SW 1271 (cell line): ENCODE results near the gene YWHAG.
A peak's percentile ranks its signal among the peaks of the same experiment; 100 is the strongest.
"Not testable (repeated sequence)": the region's sequence is repeated elsewhere in the genome, so short reads cannot be mapped to it uniquely, and the experiment has no call there.

Experiments
- DNase-seq, 2 experiments: peaks; one replicate each; lab custom pipeline; 2025; lab: John Stamatoyannopoulos, UW

YWHAG gene

DNA sequence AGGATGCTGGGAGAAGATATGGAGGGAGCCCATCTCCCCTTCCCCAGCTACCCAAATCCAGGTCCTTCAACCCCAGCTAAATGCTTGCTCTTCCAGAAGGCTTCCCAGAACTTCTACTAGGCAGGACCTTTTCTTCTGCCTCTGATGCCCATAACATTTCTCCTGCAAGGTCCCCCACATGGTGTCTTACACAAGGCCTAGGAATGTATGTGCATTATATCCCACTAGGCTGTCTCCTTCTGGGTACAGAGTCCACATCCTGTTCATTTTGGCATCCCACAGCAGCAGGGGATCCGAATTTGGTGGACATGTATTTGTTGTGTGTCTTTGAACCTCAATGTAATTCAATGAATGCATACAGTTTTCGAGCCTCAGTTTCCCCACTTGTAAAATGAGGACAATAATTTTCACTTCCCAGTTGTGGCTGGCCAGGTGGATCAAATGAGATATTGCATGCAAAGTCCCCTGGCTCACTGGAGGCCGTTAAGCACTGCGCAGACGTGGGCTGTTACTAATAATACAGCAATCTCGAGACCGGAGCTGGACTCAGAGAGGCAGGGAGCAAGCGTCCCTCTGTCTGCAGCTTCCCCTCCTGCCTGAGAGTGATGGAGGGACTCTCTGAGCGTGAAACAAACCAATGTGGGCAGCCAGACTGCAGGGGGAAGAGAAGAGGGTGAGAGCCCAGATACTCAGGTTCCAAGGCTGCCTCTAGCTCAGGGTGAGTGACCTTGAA, 18.6 kb upstream of the YWHAG start:
- no peak for DNase-seq

DNA sequence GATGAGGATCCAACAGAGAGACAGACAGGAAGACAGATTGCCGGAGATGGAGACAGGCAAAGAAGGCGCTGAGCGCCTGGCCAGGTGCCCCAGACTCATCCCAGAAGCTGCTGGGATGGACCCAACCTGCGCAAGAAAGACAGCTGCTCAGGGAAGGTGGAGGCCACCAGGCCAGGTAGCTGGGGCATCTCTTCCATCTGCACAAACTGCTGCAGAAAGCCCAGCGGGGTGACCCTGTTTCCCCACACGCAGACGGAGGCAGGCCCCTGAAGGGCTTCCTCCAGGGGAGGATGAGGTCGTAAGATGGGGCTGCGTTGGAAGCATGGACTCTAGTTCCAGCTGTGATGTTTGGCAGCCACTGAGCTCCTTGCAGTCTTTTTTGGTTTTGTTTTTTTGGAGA, 16.5 kb upstream of the YWHAG start:
- no peak for DNase-seq

DNA sequence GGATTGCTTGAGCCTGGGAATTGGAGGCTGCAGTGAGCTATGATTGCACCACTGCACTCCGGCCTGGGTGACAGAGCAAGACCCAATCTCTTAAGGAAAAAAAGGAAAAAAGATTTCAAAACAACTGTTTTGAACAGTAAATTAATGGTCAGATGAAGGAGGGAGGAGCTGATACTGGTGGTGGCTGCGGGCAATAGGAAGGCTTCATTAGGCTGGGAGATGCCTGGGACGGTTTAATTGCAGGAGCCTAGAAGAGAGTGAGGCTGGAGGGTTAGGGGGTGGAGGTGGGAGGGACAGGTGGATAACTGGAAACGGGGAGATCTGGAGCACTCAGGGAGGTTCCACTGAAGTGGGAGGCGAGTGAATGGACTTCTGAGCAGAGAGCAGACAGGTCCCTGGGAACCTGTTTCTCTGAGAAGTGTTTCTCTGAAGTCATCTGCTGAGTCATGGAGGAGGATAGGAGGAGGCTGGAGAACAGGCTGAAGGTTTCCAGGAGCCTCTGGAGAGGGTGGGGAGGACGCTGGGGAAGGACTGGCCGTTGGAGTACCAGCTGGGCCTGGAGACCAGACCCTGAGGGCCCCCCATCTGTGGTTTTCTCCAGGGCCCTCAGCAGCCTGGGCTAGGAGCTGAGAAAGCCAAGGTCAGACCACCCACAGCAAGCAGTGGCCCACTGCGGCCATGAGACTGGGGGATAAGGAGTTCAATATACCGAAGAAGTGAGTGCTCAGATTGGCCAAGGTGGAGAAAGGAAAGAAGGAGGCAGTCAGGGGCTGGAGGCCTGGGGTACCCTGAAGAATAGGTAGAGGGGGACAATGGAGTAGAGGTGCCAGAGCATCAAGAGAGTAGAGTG, 14.4 kb upstream of the YWHAG start:
- no peak for DNase-seq

DNA sequence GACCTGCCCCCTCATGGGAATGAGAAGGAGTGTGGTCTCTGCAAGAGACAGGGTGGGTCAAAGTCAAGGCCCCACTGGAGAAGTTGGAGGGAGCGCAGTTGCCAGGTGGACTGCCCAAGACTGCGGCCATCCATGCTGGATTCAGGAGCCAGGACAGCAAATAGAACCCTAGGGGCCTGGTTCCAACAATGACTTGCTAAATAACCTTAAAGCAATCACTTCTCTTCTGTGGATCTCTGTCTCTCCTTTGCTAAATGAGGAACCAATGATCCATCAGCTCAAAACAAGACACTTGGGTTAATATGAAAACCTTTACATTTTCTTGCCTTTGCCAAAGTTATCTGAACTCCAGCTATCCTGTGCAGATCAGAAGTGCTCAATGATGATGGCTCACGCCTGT, 12.6 kb upstream of the YWHAG start:
- DNase-seq, result no peak

DNA sequence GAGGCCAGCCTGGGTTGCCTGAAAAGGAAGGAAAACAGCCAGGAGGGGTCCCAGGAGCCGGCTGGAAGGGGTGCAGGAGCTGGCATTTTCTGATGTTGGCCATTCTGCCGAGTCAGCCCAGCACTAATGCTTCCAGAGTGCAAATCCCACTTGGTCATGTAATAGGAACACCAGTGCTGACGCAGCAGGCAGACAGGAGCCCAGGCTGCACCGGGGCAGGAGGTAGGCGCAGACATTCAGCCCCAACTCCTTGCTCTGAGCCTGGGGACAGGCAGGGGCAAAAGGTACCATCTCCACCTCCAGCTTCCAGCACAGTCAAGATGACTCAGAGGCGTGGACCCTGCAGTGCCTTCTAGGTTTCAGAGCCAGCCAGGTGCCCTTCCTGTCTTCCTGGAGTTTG, 10.2 kb upstream of the YWHAG start:
- DNase-seq, result no peak

DNA sequence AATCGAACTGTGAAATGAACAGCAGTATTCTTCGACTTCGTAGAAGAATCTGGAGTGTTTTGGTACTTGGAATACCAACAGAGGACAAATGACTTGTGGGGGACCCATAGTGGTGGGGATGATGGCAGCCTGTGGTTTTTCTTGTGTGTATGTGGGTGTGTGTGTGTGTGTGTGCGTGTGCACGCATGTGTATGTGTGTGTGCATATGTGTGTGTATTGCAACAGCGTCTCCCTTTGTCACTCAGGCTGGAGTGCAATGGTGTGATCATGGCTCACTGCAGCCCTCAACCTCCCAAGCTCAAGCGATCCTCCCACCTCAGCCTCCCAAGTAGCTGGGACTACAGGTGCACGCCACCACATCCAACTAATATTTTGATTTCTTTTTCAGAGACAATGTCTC, 9.4 kb upstream of the YWHAG start:
- DNase-seq, result no peak

DNA sequence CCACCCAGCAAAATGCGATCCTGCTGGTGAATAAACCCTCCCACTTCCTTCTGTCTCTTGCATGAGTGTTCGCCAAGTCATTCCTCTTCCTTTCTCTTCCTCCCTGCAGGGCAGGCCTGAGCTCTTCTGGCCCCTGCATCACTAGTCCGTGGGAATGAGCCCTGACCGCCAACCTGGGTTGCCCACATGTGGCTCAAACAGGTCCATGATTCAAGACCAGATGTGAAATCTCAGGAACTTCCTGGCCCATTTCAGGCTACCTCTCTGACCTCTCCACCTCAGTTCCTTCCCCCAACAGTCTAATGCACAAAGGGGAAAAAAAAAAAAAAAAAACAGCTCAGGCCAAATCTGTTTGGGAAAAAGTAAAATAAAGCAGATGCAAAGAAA, 5.4 kb upstream of the YWHAG start:
- no peak for DNase-seq

DNA sequence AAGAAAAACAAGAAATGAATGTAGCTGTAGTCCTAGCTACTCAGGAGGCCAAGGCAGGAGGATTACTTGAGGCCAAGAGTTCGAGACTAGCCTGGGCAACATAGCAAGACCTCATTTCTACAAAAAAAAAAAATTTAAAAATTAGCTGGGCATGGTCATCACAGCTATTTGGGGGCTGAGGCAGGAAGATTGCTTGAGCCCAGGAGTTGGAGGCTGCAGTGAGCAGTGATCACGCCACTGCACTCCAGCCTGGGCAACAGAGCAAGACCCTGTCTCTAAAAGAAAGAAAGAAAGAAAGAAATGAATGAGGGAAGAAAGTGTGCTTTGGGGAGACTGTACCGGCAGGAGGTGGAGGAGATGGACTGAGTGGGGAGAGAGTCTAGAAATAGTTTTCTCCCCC, 5.0 kb upstream of the YWHAG start:
- not testable (repeated sequence) for DNase-seq

DNA sequence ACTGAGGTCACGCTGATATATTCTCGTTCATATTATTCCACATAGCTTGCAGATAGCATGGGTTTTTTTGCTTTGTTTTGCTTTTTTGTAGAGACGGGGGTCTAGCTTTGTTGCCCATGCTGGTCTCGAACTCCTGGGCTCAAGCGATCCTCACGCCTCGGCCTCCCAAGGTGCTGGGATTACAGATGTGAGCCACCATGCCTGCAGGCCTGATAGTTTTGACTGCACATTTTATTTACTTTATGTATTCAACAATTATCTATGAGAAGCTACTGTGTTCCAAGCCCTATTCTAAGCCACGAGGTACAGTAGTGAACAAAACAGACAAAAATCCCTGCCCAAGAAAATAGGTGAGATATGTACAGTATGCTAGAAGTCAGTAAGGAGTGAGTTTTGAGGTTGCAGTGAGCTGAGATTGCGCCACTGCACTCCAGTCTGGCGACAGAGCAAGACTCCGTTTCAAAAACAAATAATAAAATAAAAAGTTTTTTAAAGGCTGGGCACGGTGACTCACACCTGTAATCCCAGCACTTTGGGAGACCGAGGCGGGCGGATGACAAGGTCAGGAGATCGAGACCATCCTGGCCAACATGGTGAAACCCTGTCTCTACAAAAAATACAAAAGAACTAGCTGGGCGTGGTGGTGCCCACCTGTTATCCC, 1.3 kb upstream of the YWHAG start:
- no peak for DNase-seq

DNA sequence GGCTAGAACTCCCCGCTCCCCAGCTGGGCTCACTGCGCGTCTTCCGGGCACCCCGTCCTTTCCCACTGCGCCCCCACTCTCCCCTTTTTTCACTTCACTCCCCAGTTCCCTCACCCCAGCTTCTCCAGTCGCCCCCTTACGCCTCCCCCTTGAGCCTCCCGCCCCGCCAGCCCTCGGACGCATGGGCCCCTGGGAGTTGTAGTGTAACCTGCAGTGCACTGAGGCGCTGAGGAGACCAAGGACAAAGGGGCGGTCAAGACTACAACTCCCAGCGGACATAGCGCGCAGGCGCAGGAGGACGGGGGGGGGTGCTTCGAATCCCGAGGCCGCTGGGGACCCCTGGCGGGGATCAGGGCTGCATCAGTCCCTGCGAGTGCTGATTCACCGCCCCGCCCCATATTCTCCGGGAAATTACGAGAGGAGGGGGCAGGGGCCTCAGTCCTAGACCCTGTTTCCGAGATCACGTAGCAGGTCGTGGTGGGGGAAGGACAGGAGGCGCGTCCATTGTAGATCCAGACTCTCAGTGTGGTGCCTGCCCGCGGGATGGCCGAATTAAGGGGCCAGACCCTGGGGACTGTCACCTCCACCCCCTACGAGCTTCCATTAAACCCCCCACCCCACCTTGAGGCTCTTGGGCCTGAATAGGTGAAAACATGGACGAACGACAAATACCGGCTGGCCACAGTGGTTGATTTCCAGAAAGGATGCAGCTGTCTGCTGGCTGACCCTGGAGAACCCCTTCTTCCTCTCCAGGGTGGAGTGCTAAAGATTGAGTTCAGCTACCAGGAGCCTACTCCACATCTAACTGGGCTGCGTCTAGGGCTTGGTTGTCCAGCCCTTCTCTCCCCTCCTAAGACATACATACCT, 553 bp upstream of the YWHAG start:
- peak; percentile 94 to 97 for DNase-seq

DNA sequence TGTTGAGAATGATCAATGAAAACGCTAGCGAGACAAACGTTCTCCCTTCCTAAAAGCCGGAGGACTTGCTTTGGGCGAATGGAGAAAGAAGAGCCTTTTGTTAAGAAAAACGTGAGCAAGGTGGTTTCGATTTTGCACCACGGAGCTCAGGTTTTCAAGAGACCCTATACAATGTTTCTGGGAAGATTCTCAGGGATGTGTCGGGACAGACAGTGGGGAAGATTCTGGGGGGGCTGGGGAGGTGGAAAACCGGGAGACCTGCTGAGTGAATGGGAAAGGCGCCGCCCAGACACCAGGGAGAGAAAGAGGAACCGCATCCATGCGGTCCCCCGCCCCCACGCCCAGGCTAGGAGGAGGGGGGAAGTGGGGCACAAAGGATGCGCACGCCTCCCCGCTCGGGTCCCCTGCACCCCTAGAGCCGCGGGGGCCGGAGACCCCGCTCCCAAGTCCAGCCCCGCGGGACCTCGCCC, 745 bp downstream of the YWHAG start:
- peak in 1 of 2 experiments; percentile 45 for DNase-seq

DNA sequence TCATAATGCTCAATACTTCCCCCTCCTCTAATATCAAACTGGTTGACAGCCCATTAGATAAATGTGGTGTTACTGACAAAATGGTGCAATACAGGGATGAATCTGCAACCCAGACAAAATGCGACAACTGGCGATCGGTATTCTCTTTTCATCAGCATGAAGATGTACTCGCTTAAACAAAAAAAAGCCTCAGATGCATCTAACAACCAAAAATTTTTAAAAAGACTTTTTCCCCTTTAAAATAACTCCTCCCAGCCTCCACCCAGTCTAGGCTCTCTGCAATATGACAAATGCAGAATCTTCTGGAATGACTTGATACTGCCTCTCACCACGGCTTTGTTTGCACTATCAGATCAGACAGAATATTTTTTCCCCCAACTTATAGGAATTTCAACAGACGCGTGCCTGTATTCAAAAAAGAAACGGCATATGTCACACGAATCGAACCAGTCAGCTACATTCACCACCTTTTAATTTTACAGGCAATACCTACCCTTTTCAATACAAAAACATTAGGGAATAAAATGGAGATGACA, 1.2 kb downstream of the YWHAG start:
- DNase-seq, result peak in 1 of 2 experiments; percentile 50

DNA sequence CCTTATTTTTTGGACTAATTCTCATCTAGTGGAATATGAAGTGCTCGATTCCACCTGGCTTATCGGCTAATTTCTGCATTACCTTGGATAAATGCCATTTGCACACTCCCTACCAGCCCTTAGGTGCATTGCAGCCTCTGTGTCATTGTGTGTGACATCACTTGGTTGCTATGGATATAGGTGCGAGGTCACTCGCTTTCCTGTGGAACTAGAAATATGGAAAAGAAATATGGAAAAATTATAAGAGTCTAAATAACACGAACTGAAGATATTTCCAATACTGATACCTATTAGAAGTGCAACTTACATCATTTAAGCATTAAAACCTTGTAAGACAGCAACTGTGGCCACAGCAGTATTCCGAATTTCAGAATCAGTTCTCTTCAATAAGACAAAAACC, 2.0 kb downstream of the YWHAG start:
- DNase-seq, result peak in 1 of 2 experiments; percentile 59

DNA sequence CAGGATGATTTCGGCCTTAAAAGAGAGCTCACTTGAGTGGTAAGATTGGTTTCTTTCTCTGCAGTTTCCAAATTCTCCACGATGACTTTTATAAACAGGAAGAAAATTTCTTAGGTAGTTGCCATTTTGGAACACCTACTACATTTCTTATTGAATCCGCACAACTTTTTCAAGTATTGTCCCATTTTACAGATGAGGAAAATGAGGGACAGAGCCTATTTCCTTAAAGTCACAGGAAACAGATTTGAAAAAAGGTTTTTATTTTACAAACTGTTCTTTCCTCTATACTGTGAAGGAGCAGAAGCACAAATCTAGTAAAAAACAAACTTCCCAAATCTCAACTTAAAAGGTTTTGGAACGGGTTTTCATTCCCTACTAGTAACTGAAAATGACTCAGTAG, 2.7 kb downstream of the YWHAG start:
- no peak for DNase-seq

DNA sequence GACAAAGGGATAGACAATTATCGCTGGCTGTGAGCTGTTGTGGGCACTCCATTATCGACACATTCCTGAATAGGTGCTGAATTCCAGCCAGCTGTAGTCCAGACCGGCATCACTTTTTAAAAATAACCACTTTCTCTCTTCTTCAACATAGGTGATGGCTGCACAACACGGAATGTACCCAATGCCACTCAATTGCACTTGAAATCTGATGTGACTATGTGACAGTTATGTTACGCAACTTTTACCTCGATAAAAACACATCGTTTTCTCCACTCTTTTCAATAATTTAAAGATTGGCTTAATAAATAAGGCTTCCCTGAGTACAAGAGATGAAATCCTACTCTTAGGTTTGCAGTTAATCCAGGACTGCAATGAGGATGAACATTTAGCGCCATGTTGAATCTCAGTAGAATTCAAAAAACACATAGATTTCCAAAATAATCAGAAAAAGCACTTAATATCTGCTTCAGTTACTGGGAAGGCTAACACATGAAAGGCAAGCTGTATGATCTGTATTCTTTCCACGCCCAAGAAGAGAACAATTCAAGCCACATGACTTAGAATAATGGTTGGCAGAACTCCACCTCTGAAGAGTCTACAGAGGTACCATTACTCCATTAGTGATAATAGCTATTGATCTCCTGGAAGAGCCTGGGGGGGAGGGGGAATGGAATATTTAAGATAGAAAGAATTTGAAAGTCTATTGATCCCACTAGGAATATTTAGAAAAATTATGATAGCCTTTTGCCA, 3.6 kb downstream of the YWHAG start:
- DNase-seq, result no peak

DNA sequence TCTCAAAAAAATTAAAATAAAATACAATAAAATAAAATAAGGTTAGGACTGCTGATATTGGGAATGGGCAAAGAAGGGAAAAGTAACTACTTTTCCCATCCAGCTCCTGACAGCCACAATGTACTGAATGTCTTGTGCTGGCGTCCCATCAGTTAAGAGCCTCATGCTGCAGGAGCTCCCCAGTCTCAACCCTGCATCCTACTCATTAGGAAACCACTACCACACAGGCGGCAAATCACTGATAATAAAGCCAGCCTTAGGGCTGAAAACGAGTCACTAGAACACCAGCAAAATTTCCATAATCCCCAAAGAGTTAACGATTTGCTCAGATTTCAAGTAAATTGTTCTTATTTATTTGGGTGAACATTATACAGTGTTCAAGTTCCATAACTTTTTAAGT, 4.3 kb downstream of the YWHAG start:
- DNase-seq, result no peak

DNA sequence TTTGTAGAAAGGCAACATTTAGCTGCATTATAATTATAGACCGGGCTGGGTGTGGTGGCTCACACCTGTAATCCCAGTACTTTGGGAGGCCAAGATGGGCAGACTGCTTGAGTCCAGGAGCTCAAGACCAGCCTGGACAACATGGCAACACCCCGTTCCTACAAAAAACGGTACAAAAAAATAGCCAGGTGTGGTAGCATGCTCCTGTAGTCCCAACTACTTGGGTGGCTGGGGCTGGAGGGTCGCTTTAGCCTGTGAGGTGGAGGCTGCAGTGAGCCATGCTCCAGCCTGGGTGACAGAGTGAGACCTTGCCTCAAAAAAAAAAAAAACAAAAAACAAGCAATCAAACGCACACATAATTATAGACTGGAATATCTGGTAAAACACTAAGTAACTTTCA, 5.0 kb downstream of the YWHAG start:
- no peak for DNase-seq

DNA sequence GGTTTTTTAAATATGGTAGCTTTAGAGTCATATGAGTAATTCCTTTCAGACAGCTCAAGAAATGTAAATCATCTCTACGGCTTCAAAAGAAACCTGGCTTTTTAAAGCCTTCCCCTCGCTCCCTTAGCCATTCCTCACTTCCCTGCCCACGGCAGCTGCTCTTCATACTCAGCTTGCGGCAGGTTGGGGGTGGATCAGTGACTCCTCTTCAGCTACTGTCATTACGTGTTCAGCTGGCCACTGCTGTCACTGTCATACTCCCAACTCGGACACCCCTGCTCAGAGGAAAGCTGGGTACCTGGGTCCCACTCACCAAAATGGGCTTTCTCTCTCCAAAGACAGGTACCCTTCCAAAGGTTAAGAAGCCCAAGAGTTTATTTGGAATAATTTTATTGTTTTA, 6.6 kb downstream of the YWHAG start:
- DNase-seq, result no peak

DNA sequence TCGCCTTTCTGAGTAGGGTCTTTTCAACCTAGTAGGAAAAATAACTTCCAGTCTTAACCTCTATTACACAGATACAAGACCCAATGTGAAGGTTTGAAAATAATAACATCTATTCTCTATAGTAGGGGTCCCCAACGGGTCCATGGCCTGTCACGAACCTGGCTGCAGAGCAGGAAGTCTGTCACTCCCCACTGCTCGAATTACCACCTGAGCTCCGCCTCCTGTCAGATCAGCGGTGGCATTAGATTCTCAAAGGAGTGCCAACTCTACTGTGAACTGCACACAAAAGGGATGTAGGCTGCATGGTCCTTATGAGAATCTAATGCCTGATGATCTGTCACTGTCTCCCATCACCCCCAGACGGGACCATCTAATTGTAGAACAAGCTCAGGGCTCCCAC, 7.4 kb downstream of the YWHAG start:
- DNase-seq, result no peak

DNA sequence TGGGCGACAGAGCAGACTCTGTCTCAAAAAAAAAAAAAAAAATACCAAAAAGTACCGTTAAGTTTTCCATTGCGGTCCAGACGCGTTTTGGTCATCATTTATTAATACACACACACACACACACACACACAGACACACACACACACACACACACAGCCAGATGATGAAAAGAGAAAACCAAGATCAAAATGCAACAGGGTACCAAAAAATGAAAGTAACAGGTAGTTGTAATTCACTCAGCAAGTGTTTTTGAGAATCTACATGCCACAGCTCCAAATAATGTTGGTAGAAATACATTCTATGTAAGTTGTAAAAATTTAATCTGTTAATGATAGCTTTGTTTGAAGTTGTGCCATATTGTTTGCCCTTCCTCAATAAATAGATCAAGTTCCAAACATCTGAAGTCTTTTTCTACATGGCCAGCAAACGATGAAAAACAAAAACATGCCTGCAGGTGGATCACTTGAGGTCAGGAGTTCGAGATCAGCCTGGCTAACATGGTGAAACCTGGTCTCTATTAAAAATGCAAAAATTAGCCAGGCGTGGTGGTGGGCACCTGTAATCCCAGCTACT, 9.4 kb downstream of the YWHAG start:
- DNase-seq, result no peak

DNA sequence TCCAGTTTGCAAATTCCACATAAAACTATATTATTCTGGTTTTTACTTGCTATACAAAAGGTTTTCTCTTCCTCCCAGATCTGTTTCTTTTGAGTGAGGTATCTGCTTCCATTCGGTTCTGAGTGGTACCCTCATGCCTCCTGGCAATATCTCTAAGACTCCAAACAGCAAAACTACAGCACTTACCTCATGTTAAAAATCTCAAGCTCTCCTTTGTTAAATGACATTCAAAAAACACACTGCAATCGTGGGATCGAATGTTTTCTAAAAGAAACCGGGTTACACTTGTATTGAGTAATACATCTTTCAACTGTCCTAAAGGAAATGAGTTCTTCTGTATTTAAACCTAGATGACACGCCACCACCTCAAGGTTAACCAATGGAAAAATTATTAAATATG, 11.1 kb downstream of the YWHAG start:
- no peak for DNase-seq
